HCT116 (cell line): Measurements from ENCODE around the gene SMIM41. TPM values are rescaled to one million over a fixed set of nuclear protein-coding genes. Genes with fewer than 3 reads are reported as not detected.

ENCODE experiments used
- ATAC-seq: fragments of 200-7000 bp; cut with Tn5 transposase; 2 replicates; pipeline ENCODE4 v1.9.1; 2020; ENCODE audit warnings: mild to moderate bottlenecking, moderate library complexity
- BruUV-seq: library from RNA; stranded (reverse); fragments of 400-500 nt; replicated peaks from 2 replicates; lab custom pipeline; 2021; lab: Mats Ljungman, UMichigan
- CTCF ChIA-PET: fragments of 300-600 bp; sonication (Branson Sonifier 250); formaldehyde crosslinking; loops from one replicate; lab custom pipeline; 2021; ENCODE audit warnings: antibody characterized with exemption; lab: Charles Lee
- POLR2A ChIA-PET: fragments of 300-600, 350-600 bp; sonication (Branson Sonifier 250); formaldehyde crosslinking; loops from one replicate; lab custom pipeline; 2021; ENCODE audit warnings: antibody characterized with exemption; lab: Charles Lee
- RAD21 ChIA-PET, 2 experiments: fragments of 300-600 bp; sonication (Branson Sonifier 250); formaldehyde crosslinking; loops; one replicate each; lab custom pipeline; 2023; ENCODE audit warnings: low total read pairs in 2 of 2; ENCODE audit not compliant: uncharacterized antibody in 2 of 2, unreplicated experiment in 2 of 2, low non-redundant PET in 1 of 2; lab: Charles Lee
- DNase-seq: peaks from one replicate; pipeline ENCODE4 v3.0.0-alpha.2; 2010; ENCODE audit warnings: low read depth, low spot score
- H2AFZ ChIP-seq: fragments of 200-600 bp; shearing (Covaris generic), sonication (generic); 2 replicates; pipeline ENCODE4 v1.6.1; 2017; ENCODE audit warnings: low read depth, mixed run types, mixed read lengths, antibody characterized with exemption, low read length; ENCODE audit not compliant: poor library complexity, severe bottlenecking
- H3K27ac ChIP-seq: 2 replicates; pipeline ENCODE4 v1.5.1; 2012; ENCODE audit warnings: low read depth, low read length
- H3K27me3 ChIP-seq: fragments of 200-600 bp; sonication (generic); 2 replicates; pipeline ENCODE4 v1.6.1; 2016; ENCODE audit warnings: mixed run types, low read length, mixed read lengths; ENCODE audit not compliant: insufficient read depth
- H3K36me3 ChIP-seq, 2 experiments: fragments of 200-500 bp in 1 of 2; fragments of 200-600 bp in 1 of 2; sonication (Bioruptor generic) in 1 of 2; sonication (generic) in 1 of 2; 2 replicates each; pipeline versions ENCODE4 v1.5.1 to v1.6.1; 2014 to 2016; ENCODE audit warnings: low read length in 2 of 2, inconsistent platforms in 1 of 2, mixed read lengths in 1 of 2, mixed run types in 1 of 2; ENCODE audit not compliant: insufficient read depth in 2 of 2, control insufficient read depth in 1 of 2
- H3K4me1 ChIP-seq, 2 experiments: fragments of 200-600 bp in 1 of 2; sonication (generic) in 1 of 2; 2 replicates each; pipeline versions ENCODE4 v1.5.1 to v1.6.1; 2012 to 2017; ENCODE audit warnings: low read length in 2 of 2, inconsistent platforms in 1 of 2, mild to moderate bottlenecking in 1 of 2, mixed read lengths in 1 of 2, mixed run types in 1 of 2, moderate library complexity in 1 of 2; ENCODE audit not compliant: insufficient read depth in 2 of 2, control insufficient read depth in 1 of 2
- H3K4me2 ChIP-seq: fragments of 200-600 bp; sonication (generic); 2 replicates; pipeline ENCODE4 v1.6.1; 2017; ENCODE audit warnings: mixed run types, low read length, mixed read lengths
- H3K4me3 ChIP-seq, 2 experiments: fragments of 200-600 bp in 1 of 2; sonication (generic) in 1 of 2; replicated peaks in 1 of 2; 2 replicates each; pipeline ENCODE4 v1.5.1; 2011 to 2016; ENCODE audit warnings: low read length in 2 of 2, control low read depth in 1 of 2, low read depth in 1 of 2, mild to moderate bottlenecking in 1 of 2, mixed read lengths in 1 of 2, mixed run types in 1 of 2
- H3K79me2 ChIP-seq: fragments of 200-600 bp; sonication (generic); 2 replicates; pipeline ENCODE4 v1.6.1; 2017; ENCODE audit warnings: mild to moderate bottlenecking, mixed run types, low read length, moderate library complexity, mixed read lengths; ENCODE audit not compliant: insufficient read depth
- H3K9ac ChIP-seq: fragments of 200-600 bp; sonication (generic); 2 replicates; pipeline ENCODE4 v1.6.1; 2016; ENCODE audit warnings: low read length, mixed read lengths
- H3K9me2 ChIP-seq: fragments of 200-600 bp; sonication (generic), shearing (Covaris generic); 2 replicates; pipeline ENCODE4 v1.6.1; 2017; ENCODE audit warnings: mixed run types, mild to moderate bottlenecking, moderate library complexity; ENCODE audit not compliant: insufficient read depth
- H3K9me3 ChIP-seq, 2 experiments: fragments of 200-500 bp in 1 of 2; fragments of 200-600 bp in 1 of 2; sonication (Bioruptor generic) in 1 of 2; sonication (generic) in 1 of 2; 2 replicates each; pipeline ENCODE4 v1.6.1; 2014 to 2017; ENCODE audit warnings: low read length in 2 of 2, mixed read lengths in 2 of 2, inconsistent platforms in 1 of 2, low read depth in 1 of 2, mild to moderate bottlenecking in 1 of 2, mixed run types in 1 of 2, moderate library complexity in 1 of 2; ENCODE audit not compliant: control insufficient read depth in 1 of 2, insufficient read depth in 1 of 2
- H4K20me1 ChIP-seq: fragments of 200-600 bp; sonication (generic), shearing (Covaris generic); 2 replicates; pipeline ENCODE4 v1.6.1; 2017; ENCODE audit warnings: mixed run types, mild to moderate bottlenecking, moderate library complexity; ENCODE audit not compliant: insufficient read depth
- CBX3 ChIP-seq: IDR thresholded peaks from 2 replicates; pipeline ENCODE4 v1.6.1; 2012; ENCODE audit warnings: low read depth
- CTCF ChIP-seq, 3 experiments: fragments of 200-600 bp in 1 of 3; sonication (generic) in 1 of 3; IDR thresholded peaks in 2 of 3; conservative IDR thresholded peaks in 1 of 3; 2 replicates each; pipeline ENCODE4 v1.5.1; 2012 to 2017; ENCODE audit warnings: low read depth in 2 of 3, low read length in 2 of 3, antibody characterized with exemption in 1 of 3, borderline replicate concordance in 1 of 3, control low read depth in 1 of 3, mild to moderate bottlenecking in 1 of 3, mixed read lengths in 1 of 3, mixed run types in 1 of 3, moderate library complexity in 1 of 3; ENCODE audit not compliant: insufficient read depth in 1 of 3
- EGR1 ChIP-seq: IDR thresholded peaks from 2 replicates; pipeline ENCODE4 v1.6.1; 2012; ENCODE audit warnings: low read depth
- ELF1 ChIP-seq: IDR thresholded peaks from 2 replicates; pipeline ENCODE4 v1.6.1; 2012; ENCODE audit warnings: low read depth, borderline replicate concordance
- EZH2 ChIP-seq: fragments of 200-600 bp; sonication (generic); IDR thresholded peaks from 2 replicates; pipeline ENCODE4 v1.6.1; 2017; ENCODE audit warnings: antibody characterized with exemption, mixed run types
- EZH2phosphoT487 ChIP-seq: fragments of 200-600 bp; IDR thresholded peaks from 2 replicates; pipeline ENCODE4 v1.6.1; 2018; ENCODE audit warnings: antibody characterized with exemption, borderline replicate concordance
- FOSL1 ChIP-seq: IDR thresholded peaks from 2 replicates; pipeline ENCODE4 v1.6.1; 2012; ENCODE audit warnings: low read depth
- JUND ChIP-seq: IDR thresholded peaks from 2 replicates; pipeline ENCODE4 v1.6.1; 2012
- POLR2A ChIP-seq: IDR thresholded peaks from 2 replicates; pipeline ENCODE4 v1.7.0; 2011; ENCODE audit warnings: borderline replicate concordance; ENCODE audit not compliant: insufficient read depth, insufficient read length; ENCODE audit errors: extremely low read depth
- POLR2AphosphoS5 ChIP-seq: IDR thresholded peaks from 2 replicates; pipeline ENCODE4 v1.6.1; 2011; ENCODE audit warnings: mild to moderate bottlenecking, low read depth, low read length, moderate library complexity
- RAD21 ChIP-seq: IDR thresholded peaks from 2 replicates; pipeline ENCODE4 v1.6.1; 2012; ENCODE audit warnings: low read depth, mild to moderate bottlenecking
- TCF7L2 ChIP-seq: IDR thresholded peaks from 2 replicates; pipeline ENCODE4 v1.7.0; 2011; ENCODE audit warnings: borderline replicate concordance, inconsistent platforms; ENCODE audit not compliant: insufficient read depth, insufficient read length; ENCODE audit errors: extremely low read depth
- YY1 ChIP-seq: IDR thresholded peaks from 2 replicates; pipeline ENCODE4 v1.6.1; 2011; ENCODE audit warnings: low read length, low read depth, moderate library complexity, mild to moderate bottlenecking; ENCODE audit not compliant: insufficient replicate concordance; ENCODE audit errors: extremely low read depth
- ZFX ChIP-seq: fragments of 450-650 bp; IDR thresholded peaks from 2 replicates; pipeline ENCODE4 v1.6.1; 2017
- ZNF274 ChIP-seq: fragments of 200-500 bp; sonication (Bioruptor generic); IDR thresholded peaks from 2 replicates; pipeline ENCODE4 v1.6.1; 2014; ENCODE audit warnings: mild to moderate bottlenecking, low read depth, low read length, inconsistent platforms
- intact Hi-C: fragments of 100-400 bp; cut with micrococcal nuclease; formaldehyde crosslinking; loops from 2 replicates; pipeline ENCODE4 v1.10.0; 2022
- total RNA-seq: library from RNA; stranded (reverse); gene quantifications from one replicate; pipeline ENCODE4 v1.2.1, GENCODE V29; 2021; ENCODE audit not compliant: unreplicated experiment

The SMIM41 gene
- total RNA-seq, 1 experiment from 2014 or later: not detected

GRCh38 chr12:52049688-52050087, 29.8 kb upstream of the SMIM41 start:
- Histone ChIP-seq H4K20me1 (no peaks in the 10 kb centered on the region), H3K4me1 (peaks cover 22 to 56% of the 10 kb centered on the region in 2 experiments), H3K79me2 (peaks cover 31% of the 10 kb centered on the region; the same call in 1 of the 2 replicates), H2AFZ (no peak overlapping the region), H3K9ac (peak overlapping the region; percentile 85), H3K4me3 (no peak overlapping the region), H3K9me3 (no peaks in the 10 kb centered on the region), H3K27ac (peak overlapping the region; percentile 92; the same call in 1 of the 2 replicates), H3K27me3 (no peaks in the 10 kb centered on the region), H3K4me2 (peak overlapping the region; percentile 99), H3K36me3 (no peaks in the 10 kb centered on the region), H3K9me2 (no peaks in the 10 kb centered on the region)
- RAD21 ChIA-PET: no interaction called here
- intact Hi-C loops: loop anchor here (1.0 kb wide), 1 partner anchor 20 kb away; the partner anchor contains the start of gene ATG101
- CTCF ChIA-PET: interaction anchor here (2.7 kb wide), 1 partner anchor 24 kb away, joined by 25 read pairs; no protein-coding TSS in a partner anchor
- POLR2A ChIA-PET: no interaction called here
- BruUV-seq: no TSS peak
- no peak for ATAC-seq
- TF ChIP-seq ZFX (no peak), YY1 (no peak), RAD21 (no peak), EZH2 (no peak), CBX3 (no peak), POLR2AphosphoS5 (no peak), ZNF274 (no peak), JUND (no peak), POLR2A (no peak), TCF7L2 (no peak), FOSL1 (no peak), EZH2phosphoT487 (no peak), ELF1 (no peak), CTCF (IDR thresholded peaks at IDR 0.05 in 2 of 3, conservative IDR thresholded peaks at IDR 0.05 in 1 of 3; ENCODE audit: borderline replicate concordance in 1 of 3, insufficient read depth in 1 of 3, low read depth in 2 of 3, low read length in 2 of 3) (no peak), EGR1 (no peak)
- no peak for DNase-seq
